Liver (tissue), 9 donors: Measurements from ENCODE around the gene DENND4C. TPM values are rescaled to one million over a fixed set of nuclear protein-coding genes. Genes with fewer than 3 reads are reported as not detected.

Experiments
- DNase-seq: peaks from one replicate; pipeline ENCODE4 v3.0.0-alpha.2; 2017; ENCODE audit warnings: low spot score
- H3K27ac ChIP-seq, 2 donors: one replicate each; pipeline ENCODE4 v1.7.0; 2013; ENCODE audit warnings: inconsistent platforms in 2 of 2, low read length in 2 of 2, control low read depth in 1 of 2, low read depth in 1 of 2, mild to moderate bottlenecking in 1 of 2
- H3K27me3 ChIP-seq, 4 donors: one replicate each; pipeline versions ENCODE4 v1.6.1 to v1.7.0; 2013; ENCODE audit warnings: low read length in 3 of 4, inconsistent platforms in 1 of 4, mild to moderate bottlenecking in 1 of 4, moderate library complexity in 1 of 4; ENCODE audit not compliant: control insufficient read depth in 4 of 4, insufficient read depth in 4 of 4
- H3K36me3 ChIP-seq, 4 donors: one replicate each; pipeline versions ENCODE4 v1.6.1 to v1.7.0; 2013; ENCODE audit warnings: low read length in 3 of 4, mild to moderate bottlenecking in 3 of 4, low read depth in 1 of 4, moderate library complexity in 1 of 4; ENCODE audit not compliant: control insufficient read depth in 4 of 4, insufficient read depth in 3 of 4
- H3K4me1 ChIP-seq, 4 donors: one replicate each; pipeline versions ENCODE4 v1.6.1 to v1.7.0; 2013; ENCODE audit warnings: low read length in 3 of 4, mild to moderate bottlenecking in 3 of 4, moderate library complexity in 1 of 4; ENCODE audit not compliant: control insufficient read depth in 4 of 4, insufficient read depth in 4 of 4
- H3K4me3 ChIP-seq, 3 donors: one replicate each; pipeline versions ENCODE4 v1.6.1 to v1.7.0; 2013; ENCODE audit warnings: low read length in 3 of 3, control low read depth in 1 of 3, low read depth in 1 of 3, mild to moderate bottlenecking in 1 of 3
- H3K9ac ChIP-seq, 2 donors: one replicate each; pipeline ENCODE4 v1.7.0; 2013; ENCODE audit warnings: low read length in 2 of 2, mild to moderate bottlenecking in 2 of 2, moderate library complexity in 2 of 2, control low read depth in 1 of 2, low read depth in 1 of 2
- H3K9me3 ChIP-seq, 4 donors: one replicate each; pipeline versions ENCODE4 v1.6.1 to v1.7.0; 2013; ENCODE audit warnings: low read length in 3 of 4; ENCODE audit not compliant: control insufficient read depth in 4 of 4
- ATF3 ChIP-seq: IDR thresholded peaks from 2 replicates; pipeline ENCODE4 v1.6.1; 2016; ENCODE audit warnings: antibody characterized with exemption
- CTCF ChIP-seq: fragments of 150-350 bp; IDR thresholded peaks from 2 replicates; pipeline ENCODE4 v1.5.1; 2017; ENCODE audit warnings: improper control_type of control experiment, low read depth, low read length; ENCODE audit not compliant: missing input control
- EGR1 ChIP-seq, 2 donors: IDR thresholded peaks; 2 replicates each; pipeline ENCODE4 v1.6.1; 2016 to 2018; ENCODE audit warnings: antibody characterized with exemption in 2 of 2, low read depth in 2 of 2
- FOXA1 ChIP-seq: IDR thresholded peaks from 2 replicates; pipeline ENCODE4 v1.6.1; 2016; ENCODE audit warnings: antibody characterized with exemption
- GABPA ChIP-seq, 2 donors: IDR thresholded peaks in 1 of 2; conservative IDR thresholded peaks in 1 of 2; 2 replicates each; pipeline ENCODE4 v1.6.1; 2016; ENCODE audit warnings: antibody characterized with exemption in 2 of 2, mild to moderate bottlenecking in 1 of 2, moderate library complexity in 1 of 2
- HNF4A ChIP-seq, 2 donors: conservative IDR thresholded peaks; 2 replicates each; pipeline ENCODE4 v1.6.1; 2016; ENCODE audit warnings: antibody characterized with exemption in 2 of 2, mild to moderate bottlenecking in 2 of 2
- HNF4G ChIP-seq: IDR thresholded peaks from 2 replicates; pipeline ENCODE4 v1.6.1; 2016; ENCODE audit warnings: antibody characterized with exemption
- JUND ChIP-seq, 2 donors: IDR thresholded peaks; 2 replicates each; pipeline ENCODE4 v1.6.1; 2016; ENCODE audit warnings: antibody characterized with exemption in 2 of 2
- MAX ChIP-seq: IDR thresholded peaks from 2 replicates; pipeline ENCODE4 v1.6.1; 2016; ENCODE audit warnings: antibody characterized with exemption
- NR2F2 ChIP-seq: IDR thresholded peaks from 2 replicates; pipeline ENCODE4 v1.6.1; 2016; ENCODE audit warnings: antibody characterized with exemption
- RAD21 ChIP-seq, 2 donors: IDR thresholded peaks; 2 replicates each; pipeline ENCODE4 v1.6.1; 2016; ENCODE audit warnings: antibody characterized with exemption in 2 of 2, mild to moderate bottlenecking in 2 of 2
- REST ChIP-seq: IDR thresholded peaks from 2 replicates; pipeline ENCODE4 v1.6.1; 2016; ENCODE audit warnings: antibody characterized with exemption, mild to moderate bottlenecking
- RXRA ChIP-seq, 2 donors: IDR thresholded peaks; 2 replicates each; pipeline ENCODE4 v1.6.1; 2017 to 2018; ENCODE audit warnings: antibody characterized with exemption in 2 of 2, mild to moderate bottlenecking in 1 of 2
- SP1 ChIP-seq: IDR thresholded peaks from 2 replicates; pipeline ENCODE4 v1.6.1; 2018; ENCODE audit warnings: antibody characterized with exemption, mild to moderate bottlenecking
- TAF1 ChIP-seq: conservative IDR thresholded peaks from 2 replicates; pipeline ENCODE4 v1.6.1; 2016; ENCODE audit warnings: antibody characterized with exemption, mild to moderate bottlenecking
- YY1 ChIP-seq: IDR thresholded peaks from 2 replicates; pipeline ENCODE4 v1.6.1; 2016; ENCODE audit warnings: antibody characterized with exemption, mild to moderate bottlenecking
- WGBS: extraction: QIAGEN DNeasy Blood & Tissue Kit; methylation state at CpG from one replicate; pipeline ENCODE4 v1.1.7; 2013; 5-methylcytosine and 5-hydroxymethylcytosine counted together
- polyA plus RNA-seq, 2 donors: library from polyadenylated mRNA; stranded (reverse) in 1 of 2; unstranded in 1 of 2; fragments of 200-250 nt in 1 of 2; fragments of >200 nt in 1 of 2; fragmentation: Nextera tagmentation in 1 of 2; extraction: Ambion mirVana in 1 of 2; gene quantifications; one replicate each; pipeline versions ENCODE4 v1.2.1 to v1.2.3, GENCODE V29; 2013 to 2015
- total RNA-seq, 2 donors: library from RNA; depleted of rRNA; stranded (reverse); fragments of >200 nt; gene quantifications; one replicate each; pipeline ENCODE4 v1.2.3, GENCODE V29; 2014
- donor health status: healthy.
- donor health status: healthy.
- donor health status: healthy.
- donor health status: healthy.
- donor health status: healthy.

The DENND4C gene
- total and polyA plus RNA-seq, 4 donors, result 6.9 to 54.9 (median 14.8) TPM

- no peak for DNase-seq
- Histone ChIP-seq H3K9ac (no peak overlapping the region), H3K27me3 (no peaks in the 10 kb centered on the region), H3K9me3 (no peaks in the 10 kb centered on the region), H3K27ac (no peak overlapping the region), H3K4me1 (peaks cover 0 to 5% (median under 1%) of the 10 kb centered on the region in 4 donors), H3K36me3 (no peaks in the 10 kb centered on the region), H3K4me3 (no peak overlapping the region)
- TF ChIP-seq RXRA (IDR thresholded peaks at IDR 0.05) (no peak), ATF3 (no peak), HNF4G (no peak), JUND (IDR thresholded peaks at IDR 0.05) (no peak)
- 88% methylated on average over 5 of the region's 5 CpGs for WGBS
These were observed 49.5 kb upstream of the DENND4C start for GRCh38 chr9:19180991-19181390.

GRCh38 chr9:19181561-19181960 is 48.9 kb upstream of the DENND4C start:
- Histone ChIP-seq H3K9ac (no peak overlapping the region), H3K36me3 (no peaks in the 10 kb centered on the region), H3K4me1 (peaks cover 0 to 5% (median under 1%) of the 10 kb centered on the region in 4 donors), H3K9me3 (no peaks in the 10 kb centered on the region), H3K27me3 (no peaks in the 10 kb centered on the region), H3K27ac (no peak overlapping the region), H3K4me3 (no peak overlapping the region)
- no peak for TF ChIP-seq HNF4A (conservative IDR thresholded peaks at IDR 0.05)
- no peak for TF ChIP-seq RAD21 (IDR thresholded peaks at IDR 0.05)
- TF ChIP-seq SP1, result no peak
- no peak for TF ChIP-seq YY1
- no peak for TF ChIP-seq REST
- no peak for TF ChIP-seq HNF4G
- TF ChIP-seq TAF1, result no peak
- TF ChIP-seq RXRA (IDR thresholded peaks at IDR 0.05), result no peak
- no peak for TF ChIP-seq FOXA1
- TF ChIP-seq MAX, result no peak
- TF ChIP-seq NR2F2, result no peak
- no peak for TF ChIP-seq EGR1 (IDR thresholded peaks at IDR 0.05; ENCODE audit: low read depth in 2 of 2)
- TF ChIP-seq GABPA (IDR thresholded peaks at IDR 0.05 in 1 of 2, conservative IDR thresholded peaks at IDR 0.05 in 1 of 2), result no peak
- no peak for TF ChIP-seq JUND (IDR thresholded peaks at IDR 0.05)
- TF ChIP-seq CTCF, result no peak
- no peak for DNase-seq
- 78% methylated on average over 5 of the region's 5 CpGs for WGBS
